NCI-H2081 treated with DMSO at 0.1 percent for 48 hours (cell line): ENCODE results near the gene KCNT1.

ENCODE experiments used
- DNase-seq: peaks from one replicate; lab custom pipeline; 2025; lab: John Stamatoyannopoulos, UW

Gene KCNT1

DNA sequence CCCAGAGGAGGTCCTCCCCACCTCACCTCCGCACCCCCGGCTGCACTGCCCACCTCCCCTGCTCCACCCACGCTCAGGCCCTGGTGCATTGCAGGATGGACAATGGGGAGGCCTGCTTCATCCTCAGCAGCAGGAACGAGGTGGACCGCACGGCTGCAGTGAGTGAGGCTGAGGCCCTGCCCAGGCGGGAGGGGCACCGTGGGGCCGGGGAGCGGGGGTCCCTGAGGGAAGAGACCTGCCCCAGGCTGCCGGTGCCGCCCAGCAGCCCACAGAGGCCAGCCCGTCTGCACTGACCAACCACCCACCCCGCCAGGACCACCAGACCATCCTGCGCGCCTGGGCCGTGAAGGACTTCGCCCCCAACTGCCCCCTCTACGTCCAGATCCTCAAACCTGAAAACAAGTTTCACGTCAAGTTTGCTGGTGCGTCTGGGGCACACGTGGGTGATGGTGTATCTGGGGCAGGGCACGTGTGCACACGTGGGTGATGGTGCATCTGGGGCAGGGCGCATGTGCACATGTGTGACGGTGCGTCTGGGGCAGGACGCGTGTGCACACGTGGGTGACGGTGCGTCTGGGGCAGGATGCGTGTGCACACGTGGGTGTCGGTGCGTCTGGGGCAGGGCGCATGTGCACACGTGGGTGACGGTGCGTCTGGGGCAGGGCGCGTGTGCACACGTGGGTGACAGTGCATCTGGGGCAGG, 66.7 kb downstream of the KCNT1 start:
- no peak for DNase-seq

DNA sequence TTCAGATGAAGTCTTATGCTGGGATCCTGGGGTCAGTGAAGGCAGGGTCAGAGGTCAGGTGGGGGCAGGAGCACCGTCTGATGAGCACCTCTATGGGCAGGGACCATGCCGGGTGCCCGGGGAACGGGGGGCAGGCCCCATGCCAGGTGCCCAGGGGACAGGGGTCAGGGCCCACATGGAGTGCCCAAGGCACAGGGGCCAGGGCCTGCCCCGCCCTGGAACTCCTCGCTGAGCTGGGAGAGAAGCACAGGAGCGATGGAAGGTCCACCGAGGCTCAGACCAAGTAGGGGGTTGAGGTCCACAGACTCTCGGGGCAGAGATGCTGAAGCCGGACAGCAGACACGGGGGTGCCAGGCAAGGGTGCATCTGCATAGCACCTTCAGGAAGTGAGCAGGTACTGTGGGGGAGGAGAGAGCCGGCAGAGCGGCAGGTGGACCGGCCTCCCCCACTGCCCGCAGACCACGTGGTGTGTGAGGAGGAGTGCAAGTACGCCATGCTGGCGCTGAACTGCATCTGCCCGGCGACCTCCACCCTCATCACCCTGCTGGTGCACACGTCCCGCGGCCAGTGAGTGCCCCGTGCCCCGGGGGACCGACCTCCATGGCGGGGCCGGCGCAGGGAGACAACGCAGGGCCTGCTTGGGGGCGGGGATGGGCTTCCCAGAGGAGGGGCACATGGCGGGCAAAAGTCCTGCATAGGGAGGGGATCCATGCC, 67.7 kb downstream of the KCNT1 start:
- no peak for DNase-seq

DNA sequence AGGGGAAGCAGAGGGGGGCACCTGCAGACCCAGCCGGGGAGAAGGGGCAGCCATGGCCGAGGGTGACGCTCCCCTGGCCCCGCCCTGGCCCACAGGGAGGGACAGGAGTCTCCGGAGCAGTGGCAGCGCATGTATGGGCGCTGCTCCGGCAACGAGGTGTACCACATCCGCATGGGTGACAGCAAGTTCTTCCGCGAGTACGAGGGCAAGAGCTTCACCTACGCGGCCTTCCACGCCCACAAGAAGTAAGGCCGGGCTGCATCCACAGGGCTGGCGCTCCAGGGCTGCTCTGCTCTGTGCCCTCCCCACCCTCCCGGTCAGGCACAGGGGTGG, 68.2 kb downstream of the KCNT1 start:
- no peak for DNase-seq

DNA sequence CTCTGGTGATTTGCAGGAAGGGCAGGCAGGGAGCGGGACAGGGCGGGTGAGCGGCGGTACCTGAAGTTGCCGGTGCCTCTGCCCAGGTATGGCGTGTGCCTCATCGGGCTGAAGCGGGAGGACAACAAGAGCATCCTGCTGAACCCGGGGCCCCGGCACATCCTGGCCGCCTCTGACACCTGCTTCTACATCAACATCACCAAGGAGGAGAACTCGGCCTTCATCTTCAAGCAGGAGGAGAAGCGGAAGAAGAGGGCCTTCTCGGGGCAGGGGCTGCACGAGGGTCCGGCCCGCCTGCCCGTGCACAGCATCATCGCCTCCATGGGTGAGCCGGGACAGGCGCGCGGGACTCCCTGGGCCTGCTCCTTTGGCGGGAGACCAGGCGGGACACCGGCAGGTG, 68.8 kb downstream of the KCNT1 start:
- no peak for DNase-seq

DNA sequence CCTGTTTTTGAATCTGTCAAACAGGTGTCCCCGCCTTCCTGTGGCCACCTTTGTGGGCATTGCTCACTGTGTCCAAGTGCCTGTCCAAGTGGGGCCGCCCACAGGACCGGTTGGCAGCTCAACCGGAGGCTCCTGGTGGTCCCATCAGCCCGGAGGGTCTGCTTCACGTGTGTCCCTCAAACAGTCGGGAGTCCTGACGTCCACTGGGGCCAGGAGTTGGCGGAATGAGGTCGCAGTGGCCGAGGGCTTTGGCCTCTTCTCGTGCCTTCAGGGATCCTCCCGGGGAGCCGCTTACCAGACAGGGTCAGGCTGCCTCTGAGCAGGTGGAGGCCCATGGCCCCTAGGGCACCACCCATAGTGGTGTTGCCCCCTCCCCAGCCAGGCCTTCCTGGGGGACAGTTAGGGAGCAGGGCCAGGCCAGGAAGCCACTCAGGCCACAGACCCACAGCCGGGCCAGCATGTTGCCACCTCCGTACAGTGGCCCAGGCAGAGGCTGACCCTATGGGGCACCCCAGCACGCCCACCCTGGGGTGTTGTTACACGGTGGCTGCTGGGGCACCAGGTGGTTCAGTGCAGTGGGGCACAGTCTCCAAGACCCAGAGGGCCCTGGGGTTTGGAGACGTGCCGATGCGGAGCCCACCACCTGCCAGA, 69.5 kb downstream of the KCNT1 start:
- no peak for DNase-seq

DNA sequence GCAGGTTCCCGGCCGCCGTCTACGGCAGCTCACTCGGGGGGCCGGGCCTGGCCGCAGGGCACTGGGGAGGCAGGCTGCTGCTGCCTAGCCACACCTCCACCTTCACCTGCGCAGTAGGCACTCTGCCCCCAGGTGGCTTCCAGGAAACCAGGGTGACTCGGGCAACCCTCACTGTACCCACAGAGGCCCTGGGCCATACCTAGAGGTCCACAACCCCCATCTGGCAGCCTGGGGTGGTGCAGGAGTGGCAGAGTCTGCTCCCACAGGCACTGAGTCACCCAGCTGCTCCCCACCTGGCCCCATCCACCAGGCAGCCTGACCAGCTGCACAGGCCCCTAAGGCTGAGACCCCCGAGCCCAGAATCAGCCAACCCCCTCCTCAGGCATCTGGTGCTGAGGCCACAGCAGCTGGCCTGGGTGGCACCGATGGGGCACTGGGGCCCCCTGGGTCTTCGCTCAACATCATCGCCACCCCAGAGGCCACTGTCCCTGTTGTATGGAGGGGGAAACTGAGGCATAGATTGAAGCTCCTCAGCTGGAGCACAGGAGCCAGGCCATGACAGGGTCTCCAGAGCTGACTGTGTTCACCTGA, 70.2 kb downstream of the KCNT1 start:
- DNase-seq, result no peak

DNA sequence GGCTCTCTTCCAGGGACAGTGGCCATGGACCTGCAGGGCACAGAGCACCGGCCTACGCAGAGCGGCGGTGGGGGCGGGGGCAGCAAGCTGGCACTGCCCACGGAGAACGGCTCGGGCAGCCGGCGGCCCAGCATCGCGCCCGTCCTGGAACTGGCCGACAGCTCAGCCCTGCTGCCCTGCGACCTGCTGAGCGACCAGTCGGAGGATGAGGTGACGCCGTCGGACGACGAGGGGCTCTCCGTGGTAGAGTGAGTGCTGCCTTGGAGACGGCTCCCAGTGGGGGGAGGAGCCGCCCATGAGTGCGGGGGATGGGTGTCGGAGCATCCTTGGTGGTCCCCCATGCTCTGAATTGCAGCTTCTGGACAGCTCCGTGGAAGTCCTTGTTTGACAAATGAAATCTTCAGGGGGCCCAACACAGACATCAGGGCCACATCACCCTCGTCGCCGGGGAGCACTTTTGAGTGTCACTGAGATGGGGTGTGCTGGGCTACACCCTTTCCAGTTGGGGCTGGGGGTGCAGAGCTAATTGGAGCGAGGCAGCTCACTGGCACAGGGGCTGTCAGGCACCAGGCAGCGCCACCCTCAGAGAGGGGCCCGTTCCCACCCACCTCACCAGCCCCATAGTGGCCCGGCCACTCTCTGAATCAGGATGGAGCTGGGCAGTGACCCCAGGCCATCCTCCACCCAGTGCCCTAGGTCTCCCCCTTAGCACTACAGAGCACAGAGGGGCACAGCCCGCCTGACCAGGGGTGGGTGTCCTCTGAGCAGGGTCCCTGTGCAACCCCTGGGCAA, 70.9 kb downstream of the KCNT1 start:
- no peak for DNase-seq

DNA sequence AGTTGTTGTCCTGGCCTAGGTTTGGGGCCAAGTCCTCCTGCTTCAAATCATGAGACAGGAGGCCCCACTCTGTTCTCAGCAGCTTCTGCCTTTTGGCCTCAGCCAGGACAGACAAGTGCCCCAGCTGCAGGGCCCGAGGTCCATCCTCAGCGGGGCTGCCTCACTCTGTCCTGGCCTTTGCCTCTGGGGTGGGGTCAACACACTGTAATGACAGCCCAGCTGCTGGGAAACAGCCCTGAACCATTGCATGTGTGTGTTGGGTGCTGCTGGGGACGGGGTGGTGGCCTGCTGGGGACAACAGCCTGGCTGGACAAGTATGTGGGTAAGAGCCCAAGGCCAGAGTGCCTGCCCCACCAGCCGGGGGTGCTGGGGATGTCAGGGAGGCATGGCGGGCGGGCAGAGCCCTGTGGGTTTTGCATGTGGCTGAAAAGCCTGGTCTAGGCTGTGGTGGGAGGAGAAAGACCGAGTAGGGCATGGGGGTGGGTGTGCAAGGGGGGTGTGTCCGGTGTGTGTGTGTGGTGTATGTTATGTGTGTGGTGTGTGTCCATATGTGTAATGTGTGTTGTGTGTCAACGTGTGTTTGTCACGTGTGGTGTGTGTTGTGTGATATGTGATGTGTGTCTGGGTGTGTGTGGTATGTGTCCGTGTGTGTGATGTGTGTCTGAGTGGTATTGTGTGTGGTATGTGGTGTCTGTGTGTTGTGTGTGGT, 71.7 kb downstream of the KCNT1 start:
- DNase-seq, result no peak

DNA sequence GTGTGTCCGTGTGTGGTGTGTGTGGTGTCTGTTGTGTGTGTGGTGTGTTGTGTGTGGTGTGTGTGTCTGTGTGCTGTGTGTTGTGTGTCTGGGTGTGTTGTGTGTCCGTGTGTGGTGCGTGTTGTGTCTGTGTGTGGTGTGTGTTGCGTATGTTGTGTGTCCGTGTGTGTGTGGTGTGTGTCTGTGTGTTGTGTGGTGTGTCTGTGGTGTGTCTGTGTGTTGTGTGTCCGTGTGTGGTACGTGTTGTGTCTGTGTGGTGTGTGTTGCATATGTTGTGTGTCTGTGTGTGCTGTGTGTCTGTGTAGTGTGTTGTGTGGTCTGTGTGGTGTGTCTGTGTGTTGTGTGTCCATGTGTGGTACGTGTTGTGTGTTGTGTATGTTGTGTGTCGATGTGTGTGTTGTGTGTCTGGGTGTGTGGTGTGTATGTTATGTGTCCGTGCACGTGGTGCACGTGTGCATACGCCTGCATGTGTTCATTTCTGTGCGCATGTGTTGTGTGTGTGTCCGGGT, 72.3 kb downstream of the KCNT1 start:
- no peak for DNase-seq

DNA sequence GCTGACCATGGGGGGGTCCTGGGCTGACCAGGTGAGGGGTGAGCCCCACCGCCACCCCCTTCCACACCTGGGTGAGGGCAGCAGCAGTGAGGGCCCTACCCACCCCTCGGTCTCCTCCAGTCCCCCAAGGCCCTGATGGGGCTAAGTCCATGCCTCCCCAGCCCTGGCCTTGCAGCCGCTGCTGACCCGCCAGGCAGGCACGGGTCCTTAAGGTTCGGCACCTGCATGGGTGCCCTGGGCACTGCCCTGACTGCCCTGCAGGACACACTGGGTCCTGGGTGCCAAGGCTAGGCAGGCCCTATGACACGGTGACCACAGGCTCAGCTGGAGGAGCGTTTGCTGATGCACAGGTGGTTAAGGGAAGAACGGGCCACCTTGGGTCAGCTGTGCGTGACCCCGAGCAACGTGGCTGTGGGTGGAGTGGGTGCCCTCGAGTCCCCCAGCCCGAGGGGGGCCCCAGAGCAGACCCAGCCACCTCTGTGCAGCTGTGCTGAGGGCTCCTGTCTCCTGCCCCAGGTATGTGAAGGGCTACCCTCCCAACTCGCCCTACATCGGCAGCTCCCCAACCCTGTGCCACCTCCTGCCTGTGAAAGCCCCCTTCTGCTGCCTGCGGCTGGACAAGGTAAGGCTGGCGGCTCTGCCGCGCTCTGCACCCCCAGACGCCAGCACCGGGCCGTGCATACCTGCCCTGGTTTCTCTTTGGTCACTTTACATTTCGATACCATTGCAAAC, 73.0 kb downstream of the KCNT1 start:
- no peak for DNase-seq

DNA sequence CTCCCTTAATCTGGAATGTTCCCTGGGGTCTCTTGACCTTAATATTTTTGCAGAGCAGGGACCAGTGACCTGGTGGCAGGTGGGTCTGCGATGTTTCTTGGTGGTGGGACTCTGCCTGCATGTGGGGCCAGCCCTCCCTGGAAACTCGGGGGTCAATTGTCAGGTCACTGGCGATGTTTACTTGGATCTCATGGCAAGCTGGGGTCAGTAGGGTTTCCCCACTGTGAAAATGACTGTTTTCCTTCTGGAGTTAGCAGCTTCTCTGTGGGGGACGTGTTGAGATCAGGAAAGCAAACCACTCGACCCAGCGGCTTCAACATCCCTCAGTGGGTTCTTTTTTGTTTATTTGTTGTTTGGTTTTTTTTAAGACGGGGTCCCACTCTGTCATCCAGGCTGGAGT, 73.9 kb downstream of the KCNT1 start:
- no peak for DNase-seq

DNA sequence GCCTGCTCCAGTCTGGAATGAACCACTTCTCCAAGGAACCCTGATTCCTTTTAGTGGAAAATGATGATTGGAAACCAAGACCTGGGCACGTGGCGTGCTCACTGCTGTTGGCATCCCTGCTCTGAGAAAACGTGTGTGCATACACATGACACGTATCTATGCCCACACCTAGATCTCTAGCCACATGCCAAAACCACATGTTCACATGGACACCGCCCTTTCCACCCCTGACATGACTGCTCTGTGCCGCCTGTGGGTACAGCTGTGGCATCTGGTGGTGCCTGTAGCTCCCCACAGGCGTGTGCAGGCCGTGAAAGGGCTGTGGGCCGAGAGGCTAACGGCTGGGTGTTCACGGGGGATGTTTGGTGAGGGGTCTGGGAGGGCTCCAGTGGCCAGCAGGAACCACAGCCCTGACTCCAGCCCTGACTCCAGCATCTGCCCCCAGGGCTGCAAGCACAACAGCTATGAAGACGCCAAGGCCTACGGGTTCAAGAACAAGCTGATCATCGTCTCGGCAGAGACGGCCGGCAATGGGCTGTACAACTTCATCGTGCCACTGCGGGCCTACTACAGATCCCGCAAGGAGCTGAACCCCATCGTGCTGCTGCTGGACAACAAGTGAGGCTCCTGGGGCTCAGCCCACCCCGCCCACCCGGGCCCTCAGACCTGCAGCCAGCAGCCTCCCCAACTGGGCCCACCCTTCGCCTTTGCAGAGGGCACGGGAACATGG, 75.1 kb downstream of the KCNT1 start:
- DNase-seq, result no peak

DNA sequence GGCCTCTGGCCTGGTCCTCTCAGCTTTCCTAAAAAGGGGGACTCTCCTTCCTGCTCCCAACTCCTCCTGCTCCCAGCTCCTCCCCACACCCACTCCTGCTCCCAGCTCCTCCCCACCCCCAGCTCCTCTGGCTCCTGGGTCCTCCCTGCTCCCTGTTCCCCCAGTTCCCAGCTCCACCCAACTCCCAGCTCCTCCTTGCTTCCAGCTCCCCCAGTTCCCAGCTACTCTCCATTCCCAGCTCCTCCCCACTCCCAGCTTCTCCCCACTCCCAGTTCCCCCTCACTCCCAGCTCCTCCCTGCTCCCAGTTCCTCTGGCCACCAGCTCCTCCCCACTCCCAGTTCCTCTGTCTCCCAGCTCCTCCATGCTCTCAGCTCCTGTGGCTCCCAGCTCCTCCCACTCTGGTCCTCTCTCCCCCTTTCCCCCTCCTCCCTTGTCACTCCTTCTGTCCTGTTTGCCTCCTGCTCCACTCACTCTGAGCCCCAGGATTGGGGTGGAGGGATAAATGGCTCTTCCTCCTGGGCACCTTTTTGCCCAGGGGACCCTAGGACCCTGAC, 75.7 kb downstream of the KCNT1 start:
- DNase-seq, result no peak

DNA sequence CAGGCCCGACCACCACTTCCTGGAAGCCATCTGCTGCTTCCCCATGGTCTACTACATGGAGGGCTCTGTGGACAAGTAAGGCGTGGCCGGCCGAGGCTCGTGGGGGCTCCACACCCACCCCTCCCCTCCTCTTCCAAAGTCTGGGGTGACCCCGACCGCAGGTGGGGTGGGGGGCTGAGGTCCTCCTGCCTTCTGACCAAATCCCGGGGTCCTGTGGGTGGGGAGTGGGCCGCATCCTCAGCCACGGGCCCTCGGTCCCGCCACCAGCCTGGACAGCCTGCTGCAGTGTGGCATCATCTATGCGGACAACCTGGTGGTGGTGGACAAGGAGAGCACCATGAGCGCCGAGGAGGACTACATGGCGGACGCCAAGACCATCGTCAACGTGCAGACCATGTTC, 76.4 kb downstream of the KCNT1 start:
- no peak for DNase-seq

DNA sequence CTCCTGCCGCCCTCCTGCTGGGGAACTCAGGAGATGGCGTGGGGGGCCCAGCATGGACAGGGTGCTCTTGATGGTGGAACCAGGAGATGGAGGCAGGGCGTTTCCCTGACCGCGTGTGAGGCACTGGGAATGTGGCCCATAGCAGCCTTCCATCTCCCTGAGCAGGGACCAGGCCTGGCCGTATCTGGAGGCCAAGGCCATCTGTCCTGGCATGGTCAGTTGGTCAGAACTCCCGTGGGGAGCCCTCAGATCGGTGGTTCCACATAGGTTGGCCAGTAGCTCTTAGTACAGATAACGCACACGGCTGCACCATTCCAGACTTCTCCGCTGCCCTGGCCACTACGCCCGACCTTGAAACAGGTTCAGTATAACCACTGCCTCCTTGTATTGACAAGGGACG, 77.6 kb downstream of the KCNT1 start:
- DNase-seq, result no peak

DNA sequence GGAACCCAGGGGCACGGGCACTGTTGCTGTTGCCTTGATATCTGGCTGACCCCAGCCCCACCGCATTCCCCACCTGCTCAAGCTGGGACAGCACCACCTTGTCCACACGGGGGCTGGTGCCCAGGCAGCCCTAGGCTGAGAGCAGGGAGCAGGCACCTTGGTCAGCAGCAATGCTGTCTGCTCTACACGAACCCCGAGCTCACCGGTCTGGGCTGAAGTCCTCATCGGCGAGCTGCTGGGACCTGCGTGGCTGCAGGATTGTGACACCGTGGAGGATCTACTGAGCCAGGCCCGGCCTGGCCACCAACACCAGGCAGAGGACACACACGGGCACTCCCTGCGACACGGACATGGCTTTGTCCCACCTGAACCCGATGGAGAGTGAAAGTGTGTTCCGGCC, 78.1 kb downstream of the KCNT1 start:
- DNase-seq, result no peak

DNA sequence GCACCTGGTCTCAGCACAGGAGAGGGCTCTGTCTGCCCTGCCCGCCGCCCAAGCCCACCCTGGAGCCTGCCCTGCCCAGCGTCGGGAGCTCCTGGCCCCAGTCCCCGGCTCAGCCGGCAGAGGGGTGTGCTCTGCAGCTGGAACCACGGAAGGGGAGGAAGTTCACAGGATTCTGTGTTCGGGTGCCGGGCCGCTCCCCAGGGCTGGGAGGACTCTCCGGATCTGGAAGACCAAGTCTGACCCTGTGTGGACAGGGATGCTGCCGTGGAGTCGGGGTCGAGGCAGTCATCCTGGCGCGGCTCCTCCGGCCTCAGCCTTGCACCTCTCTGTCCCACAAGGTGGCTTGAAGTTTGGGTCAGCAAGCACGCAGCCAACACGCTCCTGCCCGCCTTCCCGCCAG, 78.6 kb downstream of the KCNT1 start:
- no peak for DNase-seq

DNA sequence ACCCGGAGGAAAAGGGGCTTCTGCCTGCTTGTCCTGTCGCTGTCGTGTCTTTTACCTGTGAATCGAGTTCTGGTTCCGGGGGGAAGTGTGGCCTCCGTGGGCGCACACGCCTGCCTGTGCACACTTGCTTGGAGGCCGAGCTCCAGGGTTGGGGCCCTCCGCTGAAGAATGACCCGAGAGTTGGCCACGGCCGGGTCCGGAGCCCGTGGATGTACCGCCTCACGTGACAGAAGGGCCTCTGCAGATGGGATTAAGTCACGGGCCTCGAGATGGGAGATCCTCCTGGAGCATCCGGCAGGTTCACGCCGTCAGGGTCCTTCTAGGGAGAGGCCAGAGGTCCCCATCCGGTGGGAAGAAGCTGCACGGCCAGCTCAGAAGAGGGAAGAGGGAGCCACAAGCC, 81.0 kb downstream of the KCNT1 start:
- no peak for DNase-seq

DNA sequence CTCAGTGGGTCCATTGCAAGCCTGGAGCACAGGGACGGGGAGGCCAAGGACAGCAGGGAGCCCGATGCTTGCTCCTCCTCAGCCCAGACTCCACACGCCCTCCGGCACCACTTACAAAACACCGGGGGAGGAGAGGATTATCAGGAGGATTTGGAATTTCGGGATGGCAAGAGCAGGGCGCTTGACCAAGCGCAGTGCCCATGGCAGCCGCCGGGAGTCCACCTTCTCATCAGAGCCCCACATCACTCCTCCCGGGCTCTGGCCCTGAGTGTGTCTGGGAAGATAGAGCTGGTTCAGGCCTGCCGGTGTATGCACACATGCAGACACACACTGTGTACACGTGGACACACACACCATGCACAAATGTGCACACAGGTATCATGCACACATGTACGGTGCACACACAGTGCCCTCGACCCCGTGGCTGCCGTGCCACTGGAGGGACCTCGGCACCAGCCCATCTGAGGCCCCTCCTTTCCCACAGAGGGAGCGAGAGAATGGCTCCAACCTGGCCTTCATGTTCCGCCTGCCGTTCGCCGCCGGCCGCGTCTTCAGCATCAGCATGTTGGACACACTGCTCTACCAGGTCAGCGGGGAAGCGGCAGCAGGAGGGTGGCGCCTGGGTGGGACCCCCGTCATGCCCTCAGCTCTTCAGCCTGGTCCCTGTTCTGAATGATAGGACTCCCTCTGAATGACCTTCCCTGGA, 81.7 kb downstream of the KCNT1 start:
- no peak for DNase-seq
